ENCODE measurements around the gene CHST2.

Gene CHST2

DNA sequence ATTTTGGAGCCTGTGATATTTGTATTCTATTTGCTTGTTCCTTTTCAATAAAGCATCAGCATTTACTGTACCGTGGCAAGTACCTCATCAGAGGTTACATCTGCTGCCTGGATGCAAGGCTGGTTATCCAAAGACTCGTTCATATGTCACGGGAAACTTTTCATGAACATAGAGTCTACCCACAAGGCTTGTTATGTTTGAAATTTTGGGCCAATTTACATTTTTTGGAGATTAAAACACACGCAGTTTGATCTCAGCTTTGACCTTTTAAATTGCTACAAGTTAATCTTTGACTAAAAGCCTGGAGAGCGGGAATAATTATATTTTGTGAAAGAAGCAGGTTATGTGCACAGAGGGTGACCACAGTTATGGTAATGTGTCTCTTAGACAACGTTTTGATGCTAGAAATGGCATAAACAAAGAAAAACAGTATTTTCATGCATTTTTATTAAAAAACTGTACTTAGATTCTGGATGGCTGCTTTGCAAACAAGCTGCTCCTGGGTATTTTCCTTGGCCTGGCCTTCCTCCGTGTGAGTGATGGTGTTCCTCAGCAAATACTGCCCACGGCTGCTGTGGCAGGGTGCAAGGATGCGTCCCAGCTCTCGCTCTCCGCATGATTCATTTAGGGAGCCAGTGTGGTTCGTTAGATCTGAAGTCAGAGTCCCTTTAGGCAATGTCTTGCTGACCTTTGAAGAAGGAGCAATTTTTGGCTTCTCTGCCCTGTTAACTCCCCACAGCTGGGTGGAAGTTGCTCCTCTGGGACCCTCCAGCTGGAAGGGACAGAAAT is 27.1 kb downstream of the CHST2 start:
- H3K27me3 ChIP-seq (ENCODE audit: control insufficient read depth, low read length) = no peaks in the 10 kb centered on the region
- no peak for TF ChIP-seq EZH2phosphoT487 (IDR thresholded peaks at IDR 0.05; ENCODE audit: borderline replicate concordance, low read length)
- TF ChIP-seq, protein P1, sequence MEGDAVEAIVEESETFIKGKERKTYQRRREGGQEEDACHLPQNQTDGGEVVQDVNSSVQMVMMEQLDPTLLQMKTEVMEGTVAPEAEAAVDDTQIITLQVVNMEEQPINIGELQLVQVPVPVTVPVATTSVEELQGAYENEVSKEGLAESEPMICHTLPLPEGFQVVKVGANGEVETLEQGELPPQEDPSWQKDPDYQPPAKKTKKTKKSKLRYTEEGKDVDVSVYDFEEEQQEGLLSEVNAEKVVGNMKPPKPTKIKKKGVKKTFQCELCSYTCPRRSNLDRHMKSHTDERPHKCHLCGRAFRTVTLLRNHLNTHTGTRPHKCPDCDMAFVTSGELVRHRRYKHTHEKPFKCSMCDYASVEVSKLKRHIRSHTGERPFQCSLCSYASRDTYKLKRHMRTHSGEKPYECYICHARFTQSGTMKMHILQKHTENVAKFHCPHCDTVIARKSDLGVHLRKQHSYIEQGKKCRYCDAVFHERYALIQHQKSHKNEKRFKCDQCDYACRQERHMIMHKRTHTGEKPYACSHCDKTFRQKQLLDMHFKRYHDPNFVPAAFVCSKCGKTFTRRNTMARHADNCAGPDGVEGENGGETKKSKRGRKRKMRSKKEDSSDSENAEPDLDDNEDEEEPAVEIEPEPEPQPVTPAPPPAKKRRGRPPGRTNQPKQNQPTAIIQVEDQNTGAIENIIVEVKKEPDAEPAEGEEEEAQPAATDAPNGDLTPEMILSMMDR (IDR thresholded peaks at IDR 0.05; ENCODE audit: low read depth, low read length, poor library complexity, severe bottlenecking) = no peak
- no peaks in the 10 kb centered on the region for H3K36me3 ChIP-seq (ENCODE audit: control insufficient read depth, low read length)
- no peak overlapping the region for H3K4me2 ChIP-seq (ENCODE audit: low read length)
- H3K9me3 ChIP-seq (ENCODE audit: control insufficient read depth, insufficient read depth, low read length) = no peaks in the 10 kb centered on the region
- no peaks in the 10 kb centered on the region for H4K20me1 ChIP-seq (ENCODE audit: control insufficient read depth, insufficient read depth, low read depth, low read length)
- H3K9me2 ChIP-seq (replicated peaks; ENCODE audit: control insufficient read depth, low read length) = no peaks in the 10 kb centered on the region
- H3K27ac ChIP-seq (ENCODE audit: low read depth, low read length) = no peak overlapping the region
- no peaks in the 10 kb centered on the region for H3F3A ChIP-seq (ENCODE audit: control insufficient read depth, insufficient read depth)
- no peaks in the 10 kb centered on the region for H3K4me1 ChIP-seq (ENCODE audit: control insufficient read depth, low read length)
- H3K79me2 ChIP-seq (ENCODE audit: control insufficient read depth, low read length) = no peaks in the 10 kb centered on the region
- no peak overlapping the region for H3K4me3 ChIP-seq (ENCODE audit: low read length)

- H3K27ac ChIP-seq (ENCODE audit: low read depth, low read length) = no peak overlapping the region
- no peaks in the 10 kb centered on the region for H3F3A ChIP-seq (ENCODE audit: control insufficient read depth, insufficient read depth)
- H3K36me3 ChIP-seq (ENCODE audit: control insufficient read depth, low read length) = no peaks in the 10 kb centered on the region
- H3K4me1 ChIP-seq (ENCODE audit: control insufficient read depth, low read length) = no peaks in the 10 kb centered on the region
- no peaks in the 10 kb centered on the region for H3K9me2 ChIP-seq (replicated peaks; ENCODE audit: control insufficient read depth, low read length)
- no peak for TF ChIP-seq EZH2phosphoT487 (IDR thresholded peaks at IDR 0.05; ENCODE audit: borderline replicate concordance, low read length)
- TF ChIP-seq, protein P1 (IDR thresholded peaks at IDR 0.05; ENCODE audit: low read depth, low read length, poor library complexity, severe bottlenecking) = no peak
- no peak overlapping the region for H3K4me3 ChIP-seq (ENCODE audit: low read length)
- H4K20me1 ChIP-seq (ENCODE audit: control insufficient read depth, insufficient read depth, low read depth, low read length) = no peaks in the 10 kb centered on the region
- no peaks in the 10 kb centered on the region for H3K9me3 ChIP-seq (ENCODE audit: control insufficient read depth, insufficient read depth, low read length)
- H3K27me3 ChIP-seq (ENCODE audit: control insufficient read depth, low read length) = no peaks in the 10 kb centered on the region
- no peak overlapping the region for H3K4me2 ChIP-seq (ENCODE audit: low read length)
- no peaks in the 10 kb centered on the region for H3K79me2 ChIP-seq (ENCODE audit: control insufficient read depth, low read length)
Observed at GRCh38 chr3:143147707-143148106, 28.1 kb downstream of the CHST2 start.

- no peaks in the 10 kb centered on the region for H3K9me3 ChIP-seq (ENCODE audit: control insufficient read depth, insufficient read depth, low read length)
- H3K4me3 ChIP-seq (ENCODE audit: low read length) = no peak overlapping the region
- no peaks in the 10 kb centered on the region for H3K27me3 ChIP-seq (ENCODE audit: control insufficient read depth, low read length)
- no peaks in the 10 kb centered on the region for H3K9me2 ChIP-seq (replicated peaks; ENCODE audit: control insufficient read depth, low read length)
- H3K4me2 ChIP-seq (ENCODE audit: low read length) = no peak overlapping the region
- H3F3A ChIP-seq (ENCODE audit: control insufficient read depth, insufficient read depth) = no peaks in the 10 kb centered on the region
- no peak overlapping the region for H3K27ac ChIP-seq (ENCODE audit: low read depth, low read length)
- H3K79me2 ChIP-seq (ENCODE audit: control insufficient read depth, low read length) = no peaks in the 10 kb centered on the region
- no peaks in the 10 kb centered on the region for H3K36me3 ChIP-seq (ENCODE audit: control insufficient read depth, low read length)
- H4K20me1 ChIP-seq (ENCODE audit: control insufficient read depth, insufficient read depth, low read depth, low read length) = no peaks in the 10 kb centered on the region
- TF ChIP-seq, protein P1 (IDR thresholded peaks at IDR 0.05; ENCODE audit: low read depth, low read length, poor library complexity, severe bottlenecking) = no peak
- no peak for TF ChIP-seq EZH2phosphoT487 (IDR thresholded peaks at IDR 0.05; ENCODE audit: borderline replicate concordance, low read length)
- no peaks in the 10 kb centered on the region for H3K4me1 ChIP-seq (ENCODE audit: control insufficient read depth, low read length)
Observed at GRCh38 chr3:143150071-143150470, 30.5 kb downstream of the CHST2 start.
